ENCODE data around the gene IL17RB. TPM values are rescaled to one million over a fixed set of nuclear protein-coding genes. Genes with fewer than 3 reads are reported as not detected.
A peak's percentile ranks its signal among the peaks of the same experiment; 100 is the strongest.

IL17RB gene
- total RNA-seq, 2 donors from 2014 or later, result 2.3 TPM; not detected in 1

GRCh38 chr3:53888232-53888631, 41.9 kb downstream of the IL17RB start:
- Histone ChIP-seq H3K4me3 (no peak overlapping the region), H3K27ac (no peak overlapping the region), H3K27me3 (replicated peaks; ENCODE audit: insufficient read depth) (no peaks in the 10 kb centered on the region), H3K36me3 (peaks cover 11% of the 10 kb centered on the region), H3K9me3 (no peaks in the 10 kb centered on the region), H3K4me1 (ENCODE audit: control insufficient read depth in 1 of 2, low read depth in 2 of 2) (peaks cover 13 to 21% of the 10 kb centered on the region in 2 donors)
- ATAC-seq (ENCODE audit: insufficient number of reproducible peaks, low FRiP score, low read depth) (no peak), DNase-seq (ENCODE audit: low spot score) (no peak)
- no peak for TF ChIP-seq CTCF (IDR thresholded peaks at IDR 0.05)

GRCh38 chr3:53890726-53891475, 44.5 kb downstream of the IL17RB start:
- no peaks in the 10 kb centered on the region for H3K27me3 ChIP-seq (replicated peaks; ENCODE audit: insufficient read depth)
- H3K9me3 ChIP-seq, result no peaks in the 10 kb centered on the region
- H3K27ac ChIP-seq, result peak overlapping the region; percentile 90 to 92
- ATAC-seq (ENCODE audit: insufficient number of reproducible peaks, low FRiP score, low read depth), result no peak
- peaks cover 13 to 21% of the 10 kb centered on the region in 2 donors for H3K4me1 ChIP-seq (ENCODE audit: control insufficient read depth in 1 of 2, low read depth in 2 of 2)
- peak overlapping the region; percentile 90 for H3K4me3 ChIP-seq
- peaks cover 2% of the 10 kb centered on the region for H3K36me3 ChIP-seq
- no peak for TF ChIP-seq CTCF (IDR thresholded peaks at IDR 0.05)
- no peak for DNase-seq (ENCODE audit: low spot score)

- DNase-seq (ENCODE audit: low spot score) (peak; percentile 98), ATAC-seq (ENCODE audit: insufficient number of reproducible peaks, low FRiP score, low read depth) (peak; percentile 97)
- Histone ChIP-seq H3K4me3 (peak within 1 kb of the TSS; percentile 90), H3K27me3 (replicated peaks; ENCODE audit: insufficient read depth) (no peaks in the 10 kb centered on the region), H3K36me3 (no peaks in the 10 kb centered on the region), H3K27ac (peak within 1 kb of the TSS; percentile 90 to 92), H3K4me1 (ENCODE audit: control insufficient read depth in 1 of 2, low read depth in 2 of 2) (peaks cover 13 to 21% of the 10 kb centered on the region in 2 donors), H3K9me3 (no peaks in the 10 kb centered on the region)
- TF ChIP-seq CTCF (IDR thresholded peaks at IDR 0.05), result no peak
Observed at GRCh38 chr3:53891497-53892285, 45.3 kb downstream of the IL17RB start, which contains the start of gene SELENOK. Gene SELENOK (minus strand): TSS chr3:53891859.

GRCh38 chr3:53892286-53892637, 45.9 kb downstream of the IL17RB start:
- Histone ChIP-seq H3K9me3 (no peaks in the 10 kb centered on the region), H3K36me3 (no peaks in the 10 kb centered on the region), H3K27me3 (replicated peaks; ENCODE audit: insufficient read depth) (no peaks in the 10 kb centered on the region), H3K4me3 (peak overlapping the region; percentile 90), H3K4me1 (ENCODE audit: control insufficient read depth in 1 of 2, low read depth in 2 of 2) (peaks cover 13 to 21% of the 10 kb centered on the region in 2 donors), H3K27ac (peak overlapping the region; percentile 86 to 92)
- no peak for ATAC-seq (ENCODE audit: insufficient number of reproducible peaks, low FRiP score, low read depth)
- no peak for DNase-seq (ENCODE audit: low spot score)
- TF ChIP-seq CTCF (IDR thresholded peaks at IDR 0.05), result no peak

DNA sequence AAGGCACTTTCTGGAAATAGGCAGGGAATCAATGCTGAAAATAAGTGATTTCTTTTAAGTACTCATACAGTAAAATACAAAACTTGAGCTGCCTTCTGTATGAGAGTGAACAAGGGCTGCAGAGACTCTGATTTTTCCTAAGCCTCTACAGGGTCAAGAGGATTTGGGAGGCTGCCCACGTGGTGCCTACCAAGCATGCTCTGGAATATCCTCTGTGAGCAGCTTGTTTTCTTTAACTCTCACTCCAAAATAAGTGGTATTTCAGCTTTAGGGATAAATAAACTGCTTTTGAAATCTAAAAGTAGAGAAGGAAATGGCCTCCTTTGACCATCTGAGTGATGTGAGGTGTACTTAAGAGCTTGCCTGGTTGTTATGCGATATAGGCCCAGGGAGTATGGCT, 53.4 kb downstream of the IL17RB start:
- no peak overlapping the region for H3K4me3 ChIP-seq
- DNase-seq (ENCODE audit: low spot score) (no peak), ATAC-seq (ENCODE audit: insufficient number of reproducible peaks, low FRiP score, low read depth) (no peak)
- H3K27ac ChIP-seq, result no peak overlapping the region
- no peaks in the 10 kb centered on the region for H3K4me1 ChIP-seq (ENCODE audit: control insufficient read depth in 1 of 2, low read depth in 2 of 2)
- no peaks in the 10 kb centered on the region for H3K9me3 ChIP-seq
- H3K27me3 ChIP-seq (replicated peaks; ENCODE audit: insufficient read depth), result no peaks in the 10 kb centered on the region
- no peak for TF ChIP-seq CTCF (IDR thresholded peaks at IDR 0.05)
- H3K36me3 ChIP-seq, result no peaks in the 10 kb centered on the region

Data from thoracic aorta (tissue), 2 donors.